ENCODE measurements around the gene DNAJC13. TPM values are rescaled to one million over a fixed set of nuclear protein-coding genes. Genes with fewer than 3 reads are reported as not detected.

Gene DNAJC13
- total and polyA plus RNA-seq, 2 of the 8 experiments (the other 6 are each of a cell fraction or from before 2014, with no cell fraction given): 7.9 to 28.8 TPM

GRCh38 chr3:132445817-132446216 is 28.5 kb downstream of the DNAJC13 start:
- H3K4ac ChIP-seq (replicated peaks; ENCODE audit: insufficient read length, low read depth, low read length): no peak overlapping the region
- H2BK20ac ChIP-seq (ENCODE audit: low read length): no peak overlapping the region
- H2BK12ac ChIP-seq (ENCODE audit: low read depth, low read length): no peak overlapping the region
- H4K20me1 ChIP-seq (replicated peaks in 1 of 2; ENCODE audit: control insufficient read depth in 1 of 2, insufficient read depth in 2 of 2, low read length in 2 of 2): peaks cover 0 to 1% of the 10 kb centered on the region in 2 experiments
- H3K14ac ChIP-seq (ENCODE audit: insufficient read length): no peak overlapping the region
- no peak overlapping the region for H3K56ac ChIP-seq (replicated peaks; ENCODE audit: insufficient read length, low read depth, low read length)
- no peak overlapping the region for H3K4me3 ChIP-seq (ENCODE audit: extremely low read depth in 1 of 4, insufficient read depth in 2 of 4, low read depth in 3 of 4, low read length in 4 of 4)
- no peak overlapping the region for H3K9ac ChIP-seq (replicated peaks in 1 of 4; ENCODE audit: extremely low read depth in 1 of 4, low read depth in 3 of 4, low read length in 3 of 4)
- DNase-seq (ENCODE audit: low read depth in 1 of 2, low spot score in 2 of 2) (no peak), FAIRE-seq (no peak)
- no peaks in the 10 kb centered on the region for H3K23me2 ChIP-seq (ENCODE audit: low read depth, low read length)
- no peaks in the 10 kb centered on the region for H3K4me1 ChIP-seq (replicated peaks in 1 of 4; ENCODE audit: control insufficient read depth in 3 of 4, insufficient read depth in 4 of 4, low read length in 3 of 4)
- ChIA-PET CTCF (ENCODE audit: partially characterized antibody) (no interaction called here), POLR2A (ENCODE audit: partially characterized antibody) (interaction anchor here (1.3 kb wide), 1 partner anchor 28 kb away, joined by 3 read pairs; no protein-coding TSS in a partner anchor)
- no peak overlapping the region for H3K18ac ChIP-seq (ENCODE audit: extremely low read depth, low read length)
- H3K36me3 ChIP-seq (ENCODE audit: control insufficient read depth in 2 of 4, insufficient read depth in 4 of 4, low read length in 3 of 4): peaks cover 0 to 9% (median under 1%) of the 10 kb centered on the region in 4 experiments; a peak in 2 of 8 replicates
- no peak overlapping the region for H3K4me2 ChIP-seq (ENCODE audit: insufficient read depth in 1 of 2, low read depth in 2 of 2, low read length in 2 of 2)
- H3K27me3 ChIP-seq (replicated peaks in 1 of 4; ENCODE audit: control insufficient read depth in 3 of 4, extremely low read depth in 1 of 4, insufficient read depth in 3 of 4, low read length in 3 of 4): no peaks in the 10 kb centered on the region
- H4K8ac ChIP-seq (ENCODE audit: extremely low read depth, insufficient read depth, low read length): no peak overlapping the region
- no peak overlapping the region for H2BK5ac ChIP-seq (ENCODE audit: low read depth, low read length)
- no peak overlapping the region for H4K91ac ChIP-seq (replicated peaks; ENCODE audit: insufficient read length, low read length)
- no peaks in the 10 kb centered on the region for H3K79me1 ChIP-seq (ENCODE audit: low read depth, low read length)
- H2AFZ ChIP-seq (ENCODE audit: low read length): no peak overlapping the region
- H2BK15ac ChIP-seq (ENCODE audit: low read length): no peak overlapping the region
- H3K23ac ChIP-seq (ENCODE audit: insufficient read length): no peak overlapping the region
- no peak overlapping the region for H2AK5ac ChIP-seq (ENCODE audit: low read depth, low read length)
- no peak overlapping the region for H2BK120ac ChIP-seq (replicated peaks; ENCODE audit: low read depth, low read length)
- no peak overlapping the region for H4K5ac ChIP-seq (ENCODE audit: insufficient read length, low read depth, low read length)
- H3K9me3 ChIP-seq (ENCODE audit: insufficient read depth in 2 of 2, low read depth in 1 of 2, low read length in 1 of 2): no peaks in the 10 kb centered on the region
- H3K79me2 ChIP-seq (ENCODE audit: control insufficient read depth in 1 of 2, insufficient read depth in 2 of 2, low read length in 2 of 2): peaks cover 0 to 13% of the 10 kb centered on the region in 2 experiments; a peak in 2 of 4 replicates
- H3K27ac ChIP-seq (ENCODE audit: low read depth, low read length): no peak overlapping the region
- no peak for TF ChIP-seq ASH2L (IDR thresholded peaks at IDR 0.05; ENCODE audit: low read length)
- TF ChIP-seq RFX5 (IDR thresholded peaks at IDR 0.05; ENCODE audit: borderline replicate concordance, low read depth, low read length): no peak
- TF ChIP-seq E2F6 (IDR thresholded peaks at IDR 0.05): no peak
- no peak for TF ChIP-seq EGR1 (IDR thresholded peaks at IDR 0.05; ENCODE audit: borderline replicate concordance, low read depth, low read length)
- no peak for TF ChIP-seq SP1 (IDR thresholded peaks at IDR 0.05; ENCODE audit: low read depth, low read length)
- TF ChIP-seq KDM4A (IDR thresholded peaks at IDR 0.05; ENCODE audit: low read depth, low read length, severe bottlenecking): no peak
- no peak for TF ChIP-seq TCF12 (IDR thresholded peaks at IDR 0.05; ENCODE audit: low read depth, low read length)
- TF ChIP-seq SIN3A (conservative IDR thresholded peaks at IDR 0.05 in 1 of 2, IDR thresholded peaks at IDR 0.05 in 1 of 2; ENCODE audit: low read depth in 1 of 2, low read length in 2 of 2): no peak
- no peak for TF ChIP-seq SIRT6 (IDR thresholded peaks at IDR 0.05; ENCODE audit: low read length)
- no peak for TF ChIP-seq CEBPB (IDR thresholded peaks at IDR 0.05; ENCODE audit: low read depth, low read length)
